ENCODE results near the gene DAG1.

DAG1 gene

GRCh38 chr3:49469936-49470713 is at the start of gene DAG1:
DAG1 (plus strand) TSS chr3:49470267; CDS start chr3:49510535, 40,268 bp downstream.
- DNase-seq: peak; percentile 96

DNA sequence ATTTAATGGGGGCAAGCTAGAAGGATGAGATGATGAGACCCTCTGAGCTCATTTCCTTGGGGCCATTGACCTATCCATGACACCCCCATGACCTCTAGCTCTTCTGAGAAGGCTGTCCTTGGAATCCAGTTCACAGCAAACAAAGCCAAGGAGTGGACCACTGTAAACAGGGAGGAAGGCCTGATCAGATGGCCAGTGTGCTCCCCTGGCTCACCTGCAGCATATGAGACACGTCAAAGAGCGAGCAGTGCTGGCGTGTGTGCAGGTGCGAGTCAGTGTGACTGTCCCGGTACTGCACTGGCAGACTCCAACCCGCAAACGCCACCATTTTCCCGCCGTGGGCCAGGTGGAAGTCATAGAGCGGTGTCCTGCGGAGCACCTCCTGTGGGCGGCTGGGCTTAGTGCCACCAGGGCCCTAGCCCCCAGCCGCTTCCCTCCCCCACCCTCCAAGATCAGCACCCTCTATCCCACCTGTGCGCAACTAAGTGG is 48.1 kb upstream of the DAG1 start:
- no peak for DNase-seq

- DNase-seq: no peak
These were observed 47.5 kb upstream of the DAG1 start, which contains the start of gene AMT for GRCh38 chr3:49422379-49423248. AMT (minus strand) TSS chr3:49422473; CDS start chr3:49422450, 23 bp downstream.

DNA sequence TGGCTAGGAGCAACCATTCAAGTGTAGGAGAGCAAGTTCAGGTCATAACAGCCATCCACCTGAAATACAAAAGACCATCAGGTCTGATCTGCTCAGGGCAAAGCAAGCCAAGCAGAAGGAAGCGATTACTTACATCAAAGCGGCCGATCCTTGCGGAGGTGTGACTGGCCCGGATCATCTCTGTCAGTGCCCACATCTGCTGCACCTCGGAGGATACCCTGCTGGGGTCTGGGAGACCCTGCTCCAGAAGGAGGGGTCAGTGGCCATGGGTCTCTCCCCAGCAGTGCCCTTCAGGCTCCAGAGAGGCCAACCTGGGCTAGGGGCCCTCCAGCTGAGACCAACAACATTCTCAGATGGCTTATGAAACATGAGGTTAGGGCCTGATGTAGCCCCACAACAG is 45.3 kb upstream of the DAG1 start:
- DNase-seq: no peak

GRCh38 chr3:49427586-49427985 is 42.5 kb upstream of the DAG1 start:
- DNase-seq: no peak

- DNase-seq: no peak
These were observed 41.4 kb upstream of the DAG1 start for GRCh38 chr3:49428752-49429080.

- DNase-seq: no peak
These were observed 35.3 kb upstream of the DAG1 start for GRCh38 chr3:49434731-49435130.

DNA sequence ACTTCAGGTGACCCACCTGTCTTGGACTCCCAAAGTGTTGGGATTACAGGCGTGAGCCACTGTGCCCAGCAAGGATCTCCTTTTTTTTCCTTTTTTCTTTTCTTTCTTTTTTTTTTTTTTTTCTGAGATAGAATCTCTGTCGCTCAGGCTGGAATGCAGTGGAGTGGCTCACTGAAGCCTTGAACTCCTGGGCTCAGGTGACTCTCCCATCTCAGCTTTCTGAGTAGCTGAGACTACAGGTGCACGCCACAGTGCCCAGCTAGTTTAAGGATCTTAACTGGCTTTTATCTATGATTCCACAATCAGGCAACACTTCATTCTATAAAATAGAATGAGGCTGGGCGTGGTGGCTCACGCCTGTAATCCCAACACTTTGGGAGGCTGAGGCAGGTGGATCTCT is 24.7 kb upstream of the DAG1 start:
- DNase-seq: no peak

- no peak for DNase-seq
These were observed 16.4 kb upstream of the DAG1 start for GRCh38 chr3:49453621-49454020.

DNA sequence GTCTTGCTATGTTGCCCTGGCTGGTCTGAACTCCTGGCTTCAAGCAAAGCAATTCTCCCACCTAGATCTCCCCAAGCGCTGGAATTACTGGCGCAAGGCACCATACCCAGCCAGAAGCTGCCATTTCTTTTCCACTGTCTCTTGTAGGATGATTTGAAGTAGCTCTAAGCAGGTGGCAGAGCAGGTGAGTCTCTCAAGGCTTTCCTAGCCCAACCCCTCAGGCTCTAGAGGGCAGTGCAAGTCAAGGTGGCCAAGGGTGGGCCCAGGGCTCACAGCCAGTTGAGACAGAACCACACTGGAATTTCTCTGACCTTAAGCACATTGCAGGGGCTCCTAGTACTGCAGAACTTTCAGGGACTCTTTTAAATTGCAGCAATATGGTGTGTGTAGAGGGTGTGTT is 15.6 kb upstream of the DAG1 start:
- DNase-seq: no peak

GRCh38 chr3:49454898-49455681 is 15.0 kb upstream of the DAG1 start:
- no peak for DNase-seq

- no peak for DNase-seq
These were observed 13.6 kb upstream of the DAG1 start for GRCh38 chr3:49456466-49456865.

- no peak for DNase-seq
These were observed 9.7 kb upstream of the DAG1 start for GRCh38 chr3:49460188-49460890.

- no peak for DNase-seq
These were observed 9.1 kb upstream of the DAG1 start for GRCh38 chr3:49460956-49461355.

GRCh38 chr3:49461443-49462171 is 8.5 kb upstream of the DAG1 start:
- DNase-seq: no peak

GRCh38 chr3:49462222-49462621 is 7.8 kb upstream of the DAG1 start:
- DNase-seq: no peak

DNA sequence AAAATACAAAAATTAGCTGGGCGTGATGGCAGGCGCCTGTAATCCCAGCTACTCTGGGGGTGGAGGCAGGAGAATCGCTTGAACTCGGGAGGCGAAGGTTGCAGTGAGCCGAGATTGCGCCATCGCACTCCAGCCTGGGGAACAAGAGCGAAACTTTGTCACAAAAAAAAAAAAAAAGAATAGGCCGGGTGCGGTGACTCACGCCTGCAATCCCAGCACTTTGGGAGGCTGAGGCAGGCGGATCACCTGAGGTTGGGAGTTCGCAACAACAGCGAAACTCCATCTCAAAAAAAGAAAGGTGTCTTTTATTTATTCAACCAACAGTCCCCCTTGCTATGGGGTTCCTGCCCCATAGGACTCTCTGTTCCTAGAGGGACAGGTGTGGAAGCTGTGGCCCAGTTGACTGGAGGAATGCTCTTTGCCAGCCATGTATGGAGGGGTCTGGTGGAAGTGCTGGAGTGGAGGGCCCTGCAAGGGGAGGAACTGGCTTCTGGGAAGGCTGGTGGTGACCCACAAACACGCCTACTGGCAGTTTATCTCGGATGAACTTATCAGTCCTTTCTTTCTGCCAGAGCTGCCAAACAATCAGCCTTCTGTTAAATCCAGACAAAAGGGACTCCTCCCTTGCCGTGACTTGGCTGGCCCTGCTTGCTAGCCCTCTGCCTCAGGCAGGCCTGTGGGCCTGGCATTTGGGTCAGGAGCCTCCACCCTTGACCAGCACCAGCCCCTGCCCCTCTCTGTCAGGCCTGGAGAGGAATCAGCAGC is 4.6 kb upstream of the DAG1 start:
- no peak for DNase-seq

GRCh38 chr3:49466085-49466484 is 4.0 kb upstream of the DAG1 start:
- DNase-seq: no peak

DNA sequence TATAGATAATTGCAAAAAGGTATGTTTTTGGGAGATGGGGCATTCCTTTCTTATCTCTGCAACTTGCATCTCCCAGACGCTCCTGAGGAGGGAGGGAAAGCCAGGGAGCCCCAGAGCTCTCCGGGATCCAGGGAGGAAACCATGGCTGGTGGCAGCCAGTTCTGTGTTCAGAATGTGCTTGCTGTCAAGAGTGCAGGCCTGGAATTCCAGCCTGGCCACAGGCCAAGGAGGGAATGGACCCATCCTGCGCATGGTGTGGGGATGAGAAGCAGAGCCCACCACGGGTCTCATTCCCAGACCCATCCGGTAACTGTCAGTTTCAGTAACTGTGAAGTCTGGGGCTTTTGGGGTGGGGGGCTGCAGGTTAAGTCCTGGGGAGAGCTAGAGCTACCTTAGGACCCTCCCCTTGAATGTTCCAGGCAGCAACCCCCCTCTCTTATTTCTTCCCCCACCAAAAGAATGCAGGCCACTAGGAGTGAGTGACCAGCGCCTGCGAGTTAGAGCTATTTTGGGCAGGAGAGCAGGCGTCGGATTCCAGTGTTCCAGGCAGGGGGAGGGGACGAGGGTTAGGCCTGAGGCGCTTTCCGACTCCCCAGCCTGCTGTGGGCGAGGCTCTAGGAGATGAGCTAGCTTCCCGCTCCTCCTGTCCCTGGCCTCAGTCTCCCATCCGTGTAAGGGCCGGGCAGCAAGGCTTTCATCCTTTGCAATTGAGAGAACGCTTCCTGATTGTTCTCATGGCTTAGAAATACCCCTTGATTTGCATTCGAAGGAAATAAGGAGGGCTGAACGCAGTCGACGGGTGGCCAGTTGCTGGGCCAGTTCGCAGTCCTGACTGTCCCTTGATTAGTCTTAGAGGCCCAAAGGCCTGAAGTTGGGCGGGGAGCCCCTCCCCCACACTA is 781 bp upstream of the DAG1 start:
- no peak for DNase-seq

All from stimulated activated CD4-positive, alpha-beta T cell treated with anti-CD3 and anti-CD28 coated beads, Interleukin-4, amount 100 ng/mL, for 1 hour (primary cell).